Activated CD4-positive, CD25-positive, alpha-beta regulatory T cell (primary cell): ENCODE data around the gene ALDH3B2.
"Not testable (repeated sequence)": the region's sequence is repeated elsewhere in the genome, so short reads cannot be mapped to it uniquely, and the experiment has no call there.

Experiments
- DNase-seq, 4 experiments: peaks; one replicate each; lab custom pipeline; 2025; lab: John Stamatoyannopoulos, UW

Gene ALDH3B2

GRCh38 chr11:67629386-67630227 lies 44.8 kb downstream of the ALDH3B2 start, which contains the start of gene NUDT8:
Gene NUDT8 (minus strand): TSS chr11:67629937. CDS start chr11:67629911, 26 bp downstream.
- peak; percentile 68 to 80 (median 76) for DNase-seq

GRCh38 chr11:67628710-67629385 lies 45.6 kb downstream of the ALDH3B2 start:
- DNase-seq = no peak

- no peak for DNase-seq
Observed at GRCh38 chr11:67627812-67628624, 46.4 kb downstream of the ALDH3B2 start.

GRCh38 chr11:67627441-67627811 lies 47.0 kb downstream of the ALDH3B2 start:
- no peak for DNase-seq

GRCh38 chr11:67626970-67627369 lies 47.5 kb downstream of the ALDH3B2 start:
- no peak for DNase-seq

- DNase-seq = not testable (repeated sequence)
Observed at GRCh38 chr11:67626131-67626833, 48.1 kb downstream of the ALDH3B2 start.

- DNase-seq = not testable (repeated sequence)
Observed at GRCh38 chr11:67623795-67624194, 50.6 kb downstream of the ALDH3B2 start.

- DNase-seq = not testable (repeated sequence)
Observed at GRCh38 chr11:67622905-67623304, 51.5 kb downstream of the ALDH3B2 start.

GRCh38 chr11:67621928-67622327 lies 52.5 kb downstream of the ALDH3B2 start:
- not testable (repeated sequence) for DNase-seq

- not testable (repeated sequence) for DNase-seq
Observed at GRCh38 chr11:67620621-67621020, 53.8 kb downstream of the ALDH3B2 start.

- not testable (repeated sequence) for DNase-seq
Observed at GRCh38 chr11:67619683-67620618, 54.5 kb downstream of the ALDH3B2 start.

GRCh38 chr11:67618901-67619659 lies 55.3 kb downstream of the ALDH3B2 start:
- DNase-seq = not testable (repeated sequence)

- no peak for DNase-seq
Observed at GRCh38 chr11:67617243-67617953, 57.0 kb downstream of the ALDH3B2 start.

GRCh38 chr11:67616431-67617242 lies 57.8 kb downstream of the ALDH3B2 start:
- DNase-seq = no peak

- no peak for DNase-seq
Observed at GRCh38 chr11:67615728-67616430, 58.5 kb downstream of the ALDH3B2 start.

GRCh38 chr11:67614730-67615714 lies 59.4 kb downstream of the ALDH3B2 start:
- DNase-seq = peak in 2 of 4 experiments; percentile 22 to 30
